Mucosa of rectum (tissue), 2 donors: Measurements from ENCODE around the gene ACAP1.

Experiments
- H3K27ac ChIP-seq, 2 donors: one replicate each; pipeline ENCODE4 v1.7.0; 2013; ENCODE audit warnings: inconsistent platforms in 2 of 2, low read depth in 2 of 2, low read length in 2 of 2
- H3K27me3 ChIP-seq, 2 donors: one replicate each; pipeline ENCODE4 v1.7.0; 2013; ENCODE audit warnings: low read length in 2 of 2; ENCODE audit not compliant: control insufficient read depth in 2 of 2, insufficient read depth in 2 of 2
- H3K36me3 ChIP-seq, 2 donors: one replicate each; pipeline ENCODE4 v1.7.0; 2013; ENCODE audit warnings: low read length in 2 of 2; ENCODE audit not compliant: control insufficient read depth in 2 of 2, insufficient read depth in 2 of 2
- H3K4me1 ChIP-seq, 2 donors: one replicate each; pipeline ENCODE4 v1.7.0; 2013; ENCODE audit warnings: low read length in 2 of 2, mild to moderate bottlenecking in 1 of 2; ENCODE audit not compliant: control insufficient read depth in 2 of 2, insufficient read depth in 2 of 2
- H3K4me3 ChIP-seq, 2 donors: one replicate each; pipeline ENCODE4 v1.7.0; 2013; ENCODE audit warnings: low read length in 2 of 2
- H3K9ac ChIP-seq, 2 donors: one replicate each; pipeline ENCODE4 v1.7.0; 2013; ENCODE audit warnings: low read length in 2 of 2, low read depth in 1 of 2, mild to moderate bottlenecking in 1 of 2
- H3K9me3 ChIP-seq, 2 donors: one replicate each; pipeline ENCODE4 v1.7.0; 2013; ENCODE audit warnings: low read length in 2 of 2; ENCODE audit not compliant: control insufficient read depth in 2 of 2
- donor health status: healthy.
- donor health status: Normal muscosa, but diverticular disease.

ACAP1 gene

GRCh38 chr17:7384489-7385081, 48.3 kb downstream of the ACAP1 start:
- Histone ChIP-seq H3K9ac (peak overlapping the region in 1 of 2 donors; percentile 42), H3K4me1 (peaks cover 13 to 16% of the 10 kb centered on the region in 2 donors), H3K4me3 (peak overlapping the region; percentile 41 to 59), H3K27me3 (no peaks in the 10 kb centered on the region), H3K9me3 (no peaks in the 10 kb centered on the region), H3K27ac (no peak overlapping the region), H3K36me3 (peaks cover 22 to 33% of the 10 kb centered on the region in 2 donors)

- H3K9ac ChIP-seq = no peak overlapping the region
- H3K36me3 ChIP-seq = peaks cover 25 to 36% of the 10 kb centered on the region in 2 donors
- H3K27me3 ChIP-seq = no peaks in the 10 kb centered on the region
- H3K27ac ChIP-seq = no peak overlapping the region
- no peaks in the 10 kb centered on the region for H3K9me3 ChIP-seq
- H3K4me1 ChIP-seq = peaks cover 5 to 7% of the 10 kb centered on the region in 2 donors
- no peak overlapping the region for H3K4me3 ChIP-seq
Observed at GRCh38 chr17:7388856-7389255, 52.5 kb downstream of the ACAP1 start.

GRCh38 chr17:7389924-7390910, 53.9 kb downstream of the ACAP1 start:
- H3K4me1 ChIP-seq = peaks cover 11 to 13% of the 10 kb centered on the region in 2 donors
- H3K27ac ChIP-seq = no peak overlapping the region
- no peak overlapping the region for H3K9ac ChIP-seq
- H3K4me3 ChIP-seq = no peak overlapping the region
- H3K36me3 ChIP-seq = peaks cover 21 to 33% of the 10 kb centered on the region in 2 donors
- H3K27me3 ChIP-seq = no peaks in the 10 kb centered on the region
- no peaks in the 10 kb centered on the region for H3K9me3 ChIP-seq

- Histone ChIP-seq H3K27me3 (no peaks in the 10 kb centered on the region), H3K9ac (no peak overlapping the region), H3K4me3 (no peak overlapping the region), H3K9me3 (no peaks in the 10 kb centered on the region), H3K36me3 (peaks cover 15 to 27% of the 10 kb centered on the region in 2 donors), H3K4me1 (peaks cover 11 to 13% of the 10 kb centered on the region in 2 donors), H3K27ac (no peak overlapping the region)
Observed at GRCh38 chr17:7391307-7391706, 55.0 kb downstream of the ACAP1 start.

- no peaks in the 10 kb centered on the region for H3K27me3 ChIP-seq
- H3K36me3 ChIP-seq = peaks cover 15 to 17% of the 10 kb centered on the region in 2 donors
- peak overlapping the region; percentile 79 to 81 for H3K4me3 ChIP-seq
- H3K4me1 ChIP-seq = peaks cover 11 to 13% of the 10 kb centered on the region in 2 donors
- no peak overlapping the region for H3K27ac ChIP-seq
- no peaks in the 10 kb centered on the region for H3K9me3 ChIP-seq
- H3K9ac ChIP-seq = no peak overlapping the region
Observed at GRCh38 chr17:7392696-7393612, 56.6 kb downstream of the ACAP1 start.

- Histone ChIP-seq H3K27ac (peak overlapping the region; percentile 89 to 93), H3K4me3 (peak overlapping the region; percentile 79 to 81), H3K27me3 (no peaks in the 10 kb centered on the region), H3K9ac (peak overlapping the region; percentile 65 to 90), H3K9me3 (no peaks in the 10 kb centered on the region), H3K4me1 (peaks cover 11 to 13% of the 10 kb centered on the region in 2 donors), H3K36me3 (peaks cover 10 to 11% of the 10 kb centered on the region in 2 donors)
Observed at GRCh38 chr17:7393613-7394451, 57.5 kb downstream of the ACAP1 start.

- no peaks in the 10 kb centered on the region for H3K27me3 ChIP-seq
- no peaks in the 10 kb centered on the region for H3K9me3 ChIP-seq
- peak within 1 kb of the TSS; percentile 89 to 93 for H3K27ac ChIP-seq
- peaks cover 2 to 3% of the 10 kb centered on the region in 2 donors for H3K36me3 ChIP-seq
- peak within 1 kb of the TSS; percentile 83 to 90 for H3K9ac ChIP-seq
- H3K4me1 ChIP-seq = peaks cover 11 to 13% of the 10 kb centered on the region in 2 donors
- peak within 1 kb of the TSS; percentile 79 to 81 for H3K4me3 ChIP-seq
Observed at GRCh38 chr17:7394452-7395191, 58.3 kb downstream of the ACAP1 start, which contains the start of gene PLSCR3. TSS of gene PLSCR3 (minus strand) at chr17:7394525. CDS start at chr17:7394110, 415 bp downstream.

- Histone ChIP-seq H3K9me3 (no peaks in the 10 kb centered on the region), H3K36me3 (no peaks in the 10 kb centered on the region), H3K27me3 (no peaks in the 10 kb centered on the region), H3K4me3 (no peak overlapping the region), H3K9ac (no peak overlapping the region), H3K4me1 (peaks cover 11 to 13% of the 10 kb centered on the region in 2 donors), H3K27ac (no peak overlapping the region)
Observed at GRCh38 chr17:7396147-7396546, 59.8 kb downstream of the ACAP1 start.
